DND-41 (cell line): ENCODE data around the gene PLPPR1.

Experiments used
- ATAC-seq: fragments of 200-7000 bp; cut with Tn5 transposase; 3 replicates; pipeline ENCODE4 v1.9.1; 2021; ENCODE audit warnings: low read depth; ENCODE audit not compliant: insufficient read depth
- DNase-seq: peaks from one replicate; pipeline ENCODE4 v3.0.0-alpha.2; 2020
- H2AFZ ChIP-seq: 2 replicates; pipeline ENCODE4 v1.6.0; 2012; ENCODE audit warnings: low read depth, low read length
- H3K27ac ChIP-seq: 2 replicates; pipeline ENCODE4 v1.5.1; 2012; ENCODE audit warnings: low read length, inconsistent platforms
- H3K27me3 ChIP-seq: fragments of 200-600 bp; sonication (generic); 2 replicates; pipeline ENCODE4 v1.6.0; 2012; ENCODE audit warnings: low read length, mild to moderate bottlenecking, inconsistent platforms; ENCODE audit not compliant: insufficient read depth, poor library complexity
- H3K36me3 ChIP-seq: 2 replicates; pipeline ENCODE4 v1.5.1; 2012; ENCODE audit warnings: low read length, inconsistent platforms; ENCODE audit not compliant: insufficient read depth
- H3K4me1 ChIP-seq: 2 replicates; pipeline ENCODE4 v1.5.1; 2012; ENCODE audit warnings: mild to moderate bottlenecking, low read length; ENCODE audit not compliant: insufficient read depth
- H3K4me2 ChIP-seq: 2 replicates; pipeline ENCODE4 v1.6.0; 2012; ENCODE audit warnings: mild to moderate bottlenecking, moderate library complexity, low read length, inconsistent platforms; ENCODE audit not compliant: insufficient read depth
- H3K4me3 ChIP-seq, 2 experiments: fragments of 200-600 bp in 1 of 2; shearing (Covaris generic) in 1 of 2; 2 replicates each; pipeline ENCODE4 v1.5.1; 2012 to 2016; ENCODE audit warnings: inconsistent platforms in 2 of 2, low read length in 2 of 2, mild to moderate bottlenecking in 2 of 2, low read depth in 1 of 2, moderate library complexity in 1 of 2
- H3K79me2 ChIP-seq: 2 replicates; pipeline ENCODE4 v1.6.0; 2012; ENCODE audit warnings: low read length, inconsistent platforms; ENCODE audit not compliant: insufficient read depth
- H3K9ac ChIP-seq: 2 replicates; pipeline ENCODE4 v1.6.0; 2012; ENCODE audit warnings: low read depth, mild to moderate bottlenecking, inconsistent platforms, low read length, moderate library complexity
- H3K9me3 ChIP-seq: 2 replicates; pipeline ENCODE4 v1.5.1; 2012; ENCODE audit warnings: low read length, moderate library complexity, mild to moderate bottlenecking, inconsistent platforms; ENCODE audit not compliant: insufficient read depth, severe bottlenecking
- H4K20me1 ChIP-seq: 2 replicates; pipeline ENCODE4 v1.6.0; 2012; ENCODE audit warnings: low read length; ENCODE audit not compliant: insufficient read depth
- CTCF ChIP-seq: IDR thresholded peaks from 2 replicates; pipeline ENCODE4 v1.5.1; 2012; ENCODE audit warnings: borderline replicate concordance, low read length, moderate library complexity, mild to moderate bottlenecking; ENCODE audit not compliant: poor library complexity, severe bottlenecking; ENCODE audit errors: extremely low read depth
- EZH2 ChIP-seq: IDR thresholded peaks from 3 replicates; pipeline ENCODE4 v1.6.1; 2012; ENCODE audit warnings: borderline replicate concordance, low read depth, mild to moderate bottlenecking, moderate library complexity, low read length, inconsistent platforms; ENCODE audit not compliant: severe bottlenecking

The PLPPR1 gene

GRCh38 chr9:101050650-101051049, 22.1 kb downstream of the PLPPR1 start:
- Histone ChIP-seq H3K9me3 (no peaks in the 10 kb centered on the region), H3K36me3 (no peaks in the 10 kb centered on the region), H3K4me1 (no peaks in the 10 kb centered on the region), H3K4me2 (no peak overlapping the region), H4K20me1 (no peaks in the 10 kb centered on the region), H3K27me3 (no peaks in the 10 kb centered on the region), H3K9ac (no peak overlapping the region), H3K4me3 (no peak overlapping the region), H3K27ac (no peak overlapping the region), H2AFZ (no peak overlapping the region), H3K79me2 (no peaks in the 10 kb centered on the region)
- TF ChIP-seq CTCF = no peak
- no peak for TF ChIP-seq EZH2
- no peak for ATAC-seq
- no peak for DNase-seq

GRCh38 chr9:101054657-101055056, 26.1 kb downstream of the PLPPR1 start:
- TF ChIP-seq EZH2 (no peak), CTCF (no peak)
- no peak for ATAC-seq
- Histone ChIP-seq H3K79me2 (no peaks in the 10 kb centered on the region), H3K9ac (no peak overlapping the region), H3K4me1 (no peaks in the 10 kb centered on the region), H3K27ac (no peak overlapping the region), H3K36me3 (no peaks in the 10 kb centered on the region), H4K20me1 (no peaks in the 10 kb centered on the region), H3K9me3 (no peaks in the 10 kb centered on the region), H2AFZ (no peak overlapping the region), H3K4me3 (no peak overlapping the region), H3K4me2 (no peak overlapping the region), H3K27me3 (no peaks in the 10 kb centered on the region)
- no peak for DNase-seq

GRCh38 chr9:101055516-101055915, 27.0 kb downstream of the PLPPR1 start:
- H3K79me2 ChIP-seq = no peaks in the 10 kb centered on the region
- no peaks in the 10 kb centered on the region for H3K27me3 ChIP-seq
- no peaks in the 10 kb centered on the region for H3K9me3 ChIP-seq
- H3K4me2 ChIP-seq = no peak overlapping the region
- H3K27ac ChIP-seq = no peak overlapping the region
- no peak overlapping the region for H3K9ac ChIP-seq
- no peaks in the 10 kb centered on the region for H3K4me1 ChIP-seq
- H3K36me3 ChIP-seq = no peaks in the 10 kb centered on the region
- DNase-seq = no peak
- H3K4me3 ChIP-seq = no peak overlapping the region
- no peaks in the 10 kb centered on the region for H4K20me1 ChIP-seq
- TF ChIP-seq CTCF (no peak), EZH2 (no peak)
- no peak overlapping the region for H2AFZ ChIP-seq
- no peak for ATAC-seq

- ATAC-seq = no peak
- H3K9ac ChIP-seq = no peak overlapping the region
- H4K20me1 ChIP-seq = no peaks in the 10 kb centered on the region
- H3K27me3 ChIP-seq = no peaks in the 10 kb centered on the region
- no peak overlapping the region for H3K27ac ChIP-seq
- H3K4me1 ChIP-seq = no peaks in the 10 kb centered on the region
- no peak overlapping the region for H3K4me2 ChIP-seq
- H3K9me3 ChIP-seq = no peaks in the 10 kb centered on the region
- no peaks in the 10 kb centered on the region for H3K79me2 ChIP-seq
- no peak for TF ChIP-seq EZH2
- no peak for TF ChIP-seq CTCF
- no peak for DNase-seq
- no peak overlapping the region for H2AFZ ChIP-seq
- no peaks in the 10 kb centered on the region for H3K36me3 ChIP-seq
- no peak overlapping the region for H3K4me3 ChIP-seq
These were observed 34.2 kb downstream of the PLPPR1 start for GRCh38 chr9:101062686-101063085.
